Activated T-helper 1 cell treated with anti-CD3 and anti-CD28 coated beads, Interleukin-2, amount 50 U/mL, for 16 hours (primary cell): ENCODE measurements around the gene EEF1AKMT2.

Experiments used
- DNase-seq, 2 donors: peaks; one replicate each; pipeline ENCODE4 v3.0.0-alpha.2; 2020; ENCODE audit warnings: low read depth in 1 of 2, low spot score in 1 of 2

EEF1AKMT2 gene

GRCh38 chr10:124723826-124724225, 67.9 kb downstream of the EEF1AKMT2 start:
- no peak for DNase-seq

GRCh38 chr10:124722798-124723783, 68.6 kb downstream of the EEF1AKMT2 start:
- peak in 1 of 2 donors; percentile 48 for DNase-seq

- no peak for DNase-seq
Observed at GRCh38 chr10:124721330-124722045, 70.2 kb downstream of the EEF1AKMT2 start.

- DNase-seq, result peak in 1 of 2 donors; percentile 49
Observed at GRCh38 chr10:124719213-124719851, 72.4 kb downstream of the EEF1AKMT2 start.

GRCh38 chr10:124717911-124718741, 73.6 kb downstream of the EEF1AKMT2 start:
- DNase-seq, result peak; percentile 50 to 73

- no peak for DNase-seq
Observed at GRCh38 chr10:124717041-124717757, 74.5 kb downstream of the EEF1AKMT2 start.

- DNase-seq, result no peak
Observed at GRCh38 chr10:124716369-124716768, 75.3 kb downstream of the EEF1AKMT2 start.

- no peak for DNase-seq
Observed at GRCh38 chr10:124715439-124715838, 76.2 kb downstream of the EEF1AKMT2 start.

GRCh38 chr10:124713679-124714255, 77.9 kb downstream of the EEF1AKMT2 start:
- DNase-seq, result no peak

- DNase-seq, result no peak
Observed at GRCh38 chr10:124712704-124713407, 78.8 kb downstream of the EEF1AKMT2 start.

GRCh38 chr10:124711145-124711544, 80.5 kb downstream of the EEF1AKMT2 start:
- DNase-seq, result no peak

GRCh38 chr10:124710266-124710881, 81.3 kb downstream of the EEF1AKMT2 start:
- no peak for DNase-seq

- no peak for DNase-seq
Observed at GRCh38 chr10:124709861-124710260, 81.8 kb downstream of the EEF1AKMT2 start.

GRCh38 chr10:124708922-124709520, 82.7 kb downstream of the EEF1AKMT2 start:
- DNase-seq, result no peak

GRCh38 chr10:124708246-124708779, 83.4 kb downstream of the EEF1AKMT2 start:
- no peak for DNase-seq
